K562 (cell line): ENCODE measurements around the gene PPP3CB. TPM values are rescaled to one million over a fixed set of nuclear protein-coding genes. Genes with fewer than 3 reads are reported as not detected.

Experiments used
- ATAC-seq: fragments of 200-7000 bp; cut with Tn5 transposase; 3 replicates; pipeline ENCODE4 v1.9.1; 2020; ENCODE audit warnings: moderate library complexity
- BruUV-seq: library from RNA; stranded (reverse); fragments of 400-500 nt; replicated peaks from 2 replicates; lab custom pipeline; 2021; lab: Mats Ljungman, UMichigan
- CTCF ChIA-PET: fragments of 300-600 bp; formaldehyde crosslinking; extraction: SDS; loops from one replicate; lab custom pipeline; 2021; ENCODE audit warnings: low intra/inter-chr PET ratio; lab: Yijun Ruan, JAX
- POLR2A ChIA-PET: fragments of 300-600, 350-650 bp; sonication (Branson Sonifier 250); formaldehyde crosslinking; extraction: SDS; loops from one replicate; lab custom pipeline; 2021; ENCODE audit warnings: antibody characterized with exemption, inconsistent platforms; lab: Yijun Ruan, JAX
- DNase-seq, 4 experiments: peaks; one replicate each; pipeline versions ENCODE4 v3.0.0 to v3.0.0-alpha.2; 2011 to 2018; ENCODE audit warnings: low spot score in 3 of 4, mixed read lengths in 3 of 4; ENCODE audit errors: extremely low read depth in 1 of 4
- FAIRE-seq: peaks from 2 replicates; lab custom pipeline; 2011; peaks lifted over from hg19 to GRCh38; lab: Jason Lieb, UNC
- H2AFZ ChIP-seq: 2 replicates; pipeline ENCODE4 v1.6.0; 2011; ENCODE audit warnings: low read depth, low read length, control low read depth, inconsistent platforms
- H3K27ac ChIP-seq: fragments of 200-600 bp; 3 replicates; pipeline ENCODE4 v1.8.0; 2011; ENCODE audit warnings: low read depth, mild to moderate bottlenecking, control low read depth, inconsistent platforms, low read length, moderate library complexity, mixed read lengths; ENCODE audit errors: extremely low read depth
- H3K27me3 ChIP-seq, 2 experiments: fragments of 300-600 bp in 1 of 2; 2 replicates in 1 of 2; 3 replicates in 1 of 2; pipeline versions ENCODE4 v1.6.0 to v1.8.0; 2011; ENCODE audit warnings: inconsistent platforms in 2 of 2, low read length in 2 of 2, mild to moderate bottlenecking in 1 of 2, mixed read lengths in 1 of 2, moderate library complexity in 1 of 2; ENCODE audit not compliant: control insufficient read depth in 2 of 2, insufficient read depth in 2 of 2
- H3K36me3 ChIP-seq: fragments of 300-600 bp; 3 replicates; pipeline ENCODE4 v1.8.0; 2011; ENCODE audit warnings: mild to moderate bottlenecking, low read length, inconsistent platforms; ENCODE audit not compliant: control insufficient read depth, insufficient read depth
- H3K4me1 ChIP-seq, 2 experiments: fragments of 200-600 bp in 1 of 2; replicated peaks in 1 of 2; 2 replicates in 1 of 2; 3 replicates in 1 of 2; pipeline versions ENCODE4 v1.5.1 to v1.8.0; 2011; ENCODE audit warnings: inconsistent platforms in 2 of 2, low read length in 2 of 2, mild to moderate bottlenecking in 1 of 2, mixed read lengths in 1 of 2, moderate library complexity in 1 of 2; ENCODE audit not compliant: control insufficient read depth in 2 of 2, insufficient read depth in 2 of 2
- H3K4me2 ChIP-seq: 2 replicates; pipeline ENCODE4 v1.6.1; 2011; ENCODE audit warnings: low read length, control low read depth, inconsistent platforms, mixed read lengths; ENCODE audit not compliant: insufficient read depth
- H3K4me3 ChIP-seq: fragments of 200-600 bp; sonication (generic), shearing (Covaris generic); 2 replicates; pipeline ENCODE4 v1.5.1; 2016; ENCODE audit warnings: control low read depth, inconsistent platforms
- H3K79me2 ChIP-seq: fragments of 200-600 bp; 3 replicates; pipeline ENCODE4 v1.8.0; 2011; ENCODE audit warnings: low read length, inconsistent platforms; ENCODE audit not compliant: control insufficient read depth, insufficient read depth
- H3K9ac ChIP-seq, 2 experiments: 2 replicates each; pipeline versions ENCODE4 v1.6.0 to v1.6.1; 2011; ENCODE audit warnings: low read depth in 2 of 2, low read length in 2 of 2, control low read depth in 1 of 2, inconsistent platforms in 1 of 2, mild to moderate bottlenecking in 1 of 2, mixed read lengths in 1 of 2; ENCODE audit not compliant: insufficient read depth in 1 of 2
- H3K9me1 ChIP-seq: one replicate; pipeline ENCODE4 v1.6.0; 2011; ENCODE audit warnings: inconsistent platforms, mild to moderate bottlenecking, low read length, moderate library complexity; ENCODE audit not compliant: control insufficient read depth, insufficient read depth
- H3K9me3 ChIP-seq: replicated peaks from 2 replicates; pipeline ENCODE4 v1.5.1; 2011; ENCODE audit warnings: low read depth, low read length, inconsistent platforms; ENCODE audit not compliant: control insufficient read depth, insufficient read depth
- H4K20me1 ChIP-seq: replicated peaks from 2 replicates; pipeline ENCODE4 v1.6.1; 2011; ENCODE audit warnings: low read length, inconsistent platforms, mixed read lengths; ENCODE audit not compliant: control insufficient read depth, insufficient read depth
- CHD7 ChIP-seq: fragments of 200-600 bp; sonication (generic); IDR thresholded peaks from one replicate; pipeline ENCODE4 v1.6.1; 2012; ENCODE audit warnings: mild to moderate bottlenecking, low read depth, low read length, inconsistent platforms
- GTF2A2 ChIP-seq: IDR thresholded peaks from 2 replicates; pipeline ENCODE4 v1.6.1; 2016; ENCODE audit warnings: mild to moderate bottlenecking, missing genetic modification characterization, missing compliant biosample characterization
- HDAC2 ChIP-seq: fragments of 450-650 bp; IDR thresholded peaks from 2 replicates; pipeline ENCODE4 v1.6.1; 2016; ENCODE audit warnings: mild to moderate bottlenecking
- NRF1 ChIP-seq, 2 experiments: fragments of 450-650 bp; IDR thresholded peaks in 1 of 2; conservative IDR thresholded peaks in 1 of 2; 2 replicates each; pipeline ENCODE4 v1.6.1; 2014; ENCODE audit warnings: mild to moderate bottlenecking in 2 of 2
- PRPF4 ChIP-seq: fragments of 200-400 bp; formaldehyde crosslinking; IDR thresholded peaks from one replicate; pipeline ENCODE4 v1.6.1; 2017; ENCODE audit warnings: low read length, low read depth, mild to moderate bottlenecking; ENCODE audit not compliant: insufficient read depth, poor library complexity, severe bottlenecking
- RNF219 ChIP-seq: fragments of 250-450 bp; sonication (Bioruptor Pico); IDR thresholded peaks from 2 replicates; pipeline ENCODE4 v1.5.0; 2022; ENCODE audit warnings: mild to moderate bottlenecking
- SIN3B ChIP-seq: fragments of 450-650 bp; IDR thresholded peaks from 2 replicates; pipeline ENCODE4 v1.6.1; 2017; ENCODE audit warnings: low read depth, mild to moderate bottlenecking, moderate library complexity
- ZKSCAN1 ChIP-seq: fragments of 150-350 bp; IDR thresholded peaks from 2 replicates; pipeline ENCODE4 v1.6.1; 2016; ENCODE audit warnings: low read depth, low read length
- ZNF174 ChIP-seq: fragments of 250-450 bp; sonication (Bioruptor Pico); IDR thresholded peaks from 2 replicates; pipeline ENCODE4 v1.4.0; 2020; ENCODE audit warnings: mild to moderate bottlenecking
- in situ Hi-C: fragments of 300-500 bp; cut with MboI; formaldehyde crosslinking; loops from 4 replicates; pipeline ENCODE4 v1.15.0; 2018; ENCODE audit warnings: inconsistent platforms, mixed read lengths
- intact Hi-C: fragments of 100-400 bp; cut with micrococcal nuclease; formaldehyde crosslinking; loops from 2 replicates; pipeline ENCODE4 v1.14.2; 2022
- polyA plus RNA-seq, 8 experiments: library from polyadenylated mRNA; depleted of rRNA in 4 of 8; stranded (reverse) in 5 of 8; unstranded in 3 of 8; fragments of >200 nt; fragmentation: Nextera tagmentation in 2 of 8; fragmentation: Illumina TruSeq in 1 of 8; extraction: Ambion mirVana in 2 of 8; extraction: Trizol in 1 of 8; gene quantifications; 2 replicates each; pipeline versions ENCODE4 v1.2.1 to v1.2.3, GENCODE V29; 2011 to 2014; ENCODE audit warnings: inconsistent platforms in 1 of 8, missing spikeins in 1 of 8
- total RNA-seq, 7 experiments: library from RNA; depleted of rRNA in 6 of 7; stranded (reverse); fragments of >200 nt in 6 of 7; fragmentation: Illumina TruSeq in 2 of 7; extraction: Trizol in 2 of 7; gene quantifications; 2 replicates each; pipeline versions ENCODE4 v1.2.1 to v1.2.3, GENCODE V29; 2011 to 2021; ENCODE audit warnings: low replicate concordance in 1 of 7

Gene PPP3CB
- total and polyA plus RNA-seq, 9 of the 15 experiments (the other 6 are each of a cell fraction or from before 2014, with no cell fraction given), result 9.6 to 27.6 (median 17.8) TPM

- no peak overlapping the region for H3K9ac ChIP-seq
- peaks cover 7 to 20% of the 10 kb centered on the region in 2 experiments; a peak in 4 of 5 replicates for H3K4me1 ChIP-seq
- ATAC-seq, result no peak
- peaks cover under 1% of the 10 kb centered on the region; the same call in 2 of the 3 replicates for H3K79me2 ChIP-seq
- FAIRE-seq, result no peak
- POLR2A ChIA-PET, result interaction anchor here (1.0 to 1.2 kb wide), 2 partner anchors 19 to 27 kb away, joined by 3 read pairs; no protein-coding TSS in a partner anchor
- no peaks in the 10 kb centered on the region for H3K9me3 ChIP-seq
- no peak for DNase-seq
- CTCF ChIA-PET, result no interaction called here
- BruUV-seq, result no TSS peak
- no peak overlapping the region for H2AFZ ChIP-seq
- intact Hi-C loops (no loop called here), in situ Hi-C loops (no loop called here)
- no peak overlapping the region for H3K4me2 ChIP-seq
- no peak overlapping the region for H3K4me3 ChIP-seq
- no peaks in the 10 kb centered on the region for H4K20me1 ChIP-seq
- H3K27ac ChIP-seq, result peak overlapping the region; percentile 37; the same call in 1 of the 3 replicates
- H3K36me3 ChIP-seq, result peaks cover 23% of the 10 kb centered on the region
- no peaks in the 10 kb centered on the region for H3K9me1 ChIP-seq
- H3K27me3 ChIP-seq, result no peaks in the 10 kb centered on the region
- TF ChIP-seq CHD7 (no peak), ZNF174 (no peak), NRF1 (conservative IDR thresholded peaks at IDR 0.05 in 1 of 2, IDR thresholded peaks at IDR 0.05 in 1 of 2) (no peak), HDAC2 (no peak), PRPF4 (no peak), ZKSCAN1 (no peak), RNF219 (no peak), GTF2A2 (tag) (no peak), SIN3B (no peak)
Measured at GRCh38 chr10:73501651-73502050, 5.8 kb upstream of the PPP3CB start.
